Measurements from ENCODE around the gene ZNF592.

- TF ChIP-seq CTCF (IDR thresholded peaks at IDR 0.05), result no peak
- no peak for TF ChIP-seq ZFX (IDR thresholded peaks at IDR 0.05; ENCODE audit: borderline replicate concordance)
Observed at GRCh38 chr15:84797801-84798200, 49.4 kb downstream of the ZNF592 start.
